ENCODE measurements around the gene EFNA4.

Gene EFNA4

DNA sequence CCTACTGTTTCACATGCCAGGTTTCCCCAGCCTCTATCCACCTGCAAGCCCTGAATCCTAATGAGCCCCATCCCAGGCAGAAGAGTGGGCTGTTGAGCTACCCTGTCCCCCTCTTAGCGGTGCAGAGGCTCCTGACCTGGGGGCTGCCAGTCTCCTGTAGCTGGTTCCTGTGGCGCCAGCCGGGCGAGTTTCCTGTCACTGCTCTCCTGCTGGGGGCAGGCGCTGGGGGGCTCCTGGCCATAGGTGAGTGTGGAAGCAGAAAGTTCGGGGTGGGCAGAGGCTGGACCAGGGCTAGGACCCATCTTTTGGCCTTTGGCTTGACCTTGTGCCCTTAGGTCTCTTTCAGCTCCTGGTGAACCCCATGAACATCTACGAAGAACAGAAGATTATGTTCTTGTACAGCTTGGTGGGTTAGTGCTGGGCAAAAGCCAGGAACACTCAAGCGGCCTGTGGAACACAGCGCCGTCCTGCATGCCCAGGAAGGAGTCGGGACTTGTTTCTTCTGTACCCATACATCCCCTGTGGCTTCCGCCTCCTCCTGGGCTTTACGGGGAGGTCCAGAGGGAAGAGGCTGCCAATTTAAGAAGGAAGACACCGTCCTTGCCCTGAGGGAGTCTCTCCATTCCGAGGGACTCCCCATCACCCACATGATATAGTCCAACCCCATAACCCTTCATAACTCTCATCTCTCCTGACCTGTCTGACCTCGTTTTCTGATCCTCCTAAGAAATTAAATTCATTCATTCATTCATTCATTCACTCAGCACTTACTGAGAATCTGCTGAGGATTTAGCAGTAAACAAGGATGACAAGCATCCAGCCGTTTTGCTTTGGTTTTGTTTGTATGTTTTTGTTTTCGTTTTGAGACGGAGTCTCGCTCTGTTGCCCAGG lies 29.0 kb upstream of the EFNA4 start:
- H3K4me3 ChIP-seq (ENCODE audit: low read length) = no peak overlapping the region
- TF ChIP-seq, protein P1, sequence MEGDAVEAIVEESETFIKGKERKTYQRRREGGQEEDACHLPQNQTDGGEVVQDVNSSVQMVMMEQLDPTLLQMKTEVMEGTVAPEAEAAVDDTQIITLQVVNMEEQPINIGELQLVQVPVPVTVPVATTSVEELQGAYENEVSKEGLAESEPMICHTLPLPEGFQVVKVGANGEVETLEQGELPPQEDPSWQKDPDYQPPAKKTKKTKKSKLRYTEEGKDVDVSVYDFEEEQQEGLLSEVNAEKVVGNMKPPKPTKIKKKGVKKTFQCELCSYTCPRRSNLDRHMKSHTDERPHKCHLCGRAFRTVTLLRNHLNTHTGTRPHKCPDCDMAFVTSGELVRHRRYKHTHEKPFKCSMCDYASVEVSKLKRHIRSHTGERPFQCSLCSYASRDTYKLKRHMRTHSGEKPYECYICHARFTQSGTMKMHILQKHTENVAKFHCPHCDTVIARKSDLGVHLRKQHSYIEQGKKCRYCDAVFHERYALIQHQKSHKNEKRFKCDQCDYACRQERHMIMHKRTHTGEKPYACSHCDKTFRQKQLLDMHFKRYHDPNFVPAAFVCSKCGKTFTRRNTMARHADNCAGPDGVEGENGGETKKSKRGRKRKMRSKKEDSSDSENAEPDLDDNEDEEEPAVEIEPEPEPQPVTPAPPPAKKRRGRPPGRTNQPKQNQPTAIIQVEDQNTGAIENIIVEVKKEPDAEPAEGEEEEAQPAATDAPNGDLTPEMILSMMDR (conservative IDR thresholded peaks at IDR 0.05; ENCODE audit: low read depth, low read length) = no peak
- no peak for DNase-seq (ENCODE audit: low read depth)

DNA sequence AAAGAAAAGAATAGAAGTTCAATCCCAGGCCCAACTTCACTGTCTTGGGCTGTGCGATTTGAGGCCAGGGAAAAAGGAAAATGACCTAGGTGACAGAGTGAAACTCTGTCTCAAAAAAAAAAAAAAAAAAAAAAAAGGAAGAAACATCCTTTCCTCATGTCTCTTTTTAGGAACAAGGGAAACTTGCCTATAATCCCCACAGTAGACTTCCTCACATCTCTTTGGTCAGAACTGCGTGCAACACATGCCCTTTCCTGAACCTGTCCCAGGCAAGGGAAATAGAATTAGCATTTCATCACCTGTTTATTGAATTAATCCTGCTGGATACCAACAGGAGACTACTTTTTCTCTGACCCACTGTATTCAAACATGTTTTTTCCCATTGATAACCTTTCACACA lies 27.6 kb upstream of the EFNA4 start:
- TF ChIP-seq, protein P1 (conservative IDR thresholded peaks at IDR 0.05; ENCODE audit: low read depth, low read length) = no peak

DNA sequence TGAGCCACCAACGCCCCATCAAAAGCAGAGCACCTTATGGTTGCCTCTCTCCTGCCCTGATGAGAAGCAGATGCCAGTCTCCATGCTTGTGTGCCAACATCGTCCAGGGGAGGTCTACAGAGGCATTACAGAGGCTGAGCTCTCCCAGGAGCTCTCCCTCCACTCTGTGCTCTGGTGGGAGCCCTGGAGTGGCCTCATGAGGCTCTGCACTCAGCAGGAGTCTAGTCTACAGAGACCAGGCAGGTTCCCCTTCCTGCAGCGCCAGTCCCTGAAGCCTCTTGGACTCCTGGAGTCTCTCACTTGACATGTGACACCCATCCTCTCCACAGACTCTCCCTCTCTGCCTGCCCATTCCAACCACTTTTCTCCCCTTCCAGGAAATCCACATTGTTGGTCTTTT lies 26.5 kb upstream of the EFNA4 start:
- DNase-seq (ENCODE audit: low read depth) = no peak
- H3K4me3 ChIP-seq (ENCODE audit: low read length) = no peak overlapping the region
- TF ChIP-seq, protein P1 (conservative IDR thresholded peaks at IDR 0.05; ENCODE audit: low read depth, low read length) = no peak

More for the DNA sequence above, 27.6 kb upstream of the EFNA4 start:
- no peak overlapping the region for H3K4me3 ChIP-seq (ENCODE audit: low read length)
- no peak for DNase-seq (ENCODE audit: low read depth)

DNA sequence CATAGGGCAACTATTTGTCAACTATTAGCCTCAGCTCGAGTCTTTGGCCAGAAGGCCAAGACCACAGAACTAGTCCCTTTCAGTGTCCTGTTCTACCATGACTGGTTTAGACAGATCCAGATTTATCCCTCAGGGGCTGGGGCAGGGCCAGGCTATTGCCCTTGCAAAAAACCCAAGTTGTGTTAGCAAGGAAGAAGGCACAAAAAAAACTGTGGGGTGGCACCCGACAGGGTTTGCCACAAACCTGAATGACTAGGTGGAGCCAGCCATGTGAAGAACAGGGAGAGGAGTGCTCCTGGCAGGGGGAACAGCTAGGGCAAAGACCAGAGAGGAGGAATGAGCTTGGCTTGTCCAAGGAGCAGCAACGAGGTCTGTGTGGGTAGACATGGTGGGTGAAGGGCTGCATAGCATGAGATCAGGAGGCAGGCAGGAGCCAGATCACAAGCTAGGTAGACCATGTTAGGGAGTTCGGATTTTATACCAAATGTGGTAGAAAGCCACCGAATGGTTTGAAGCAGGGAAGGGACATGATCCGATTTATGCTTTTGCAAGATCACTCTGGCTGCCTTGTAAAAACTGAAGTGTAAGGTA lies 25.6 kb upstream of the EFNA4 start:
- TF ChIP-seq, protein P1 (conservative IDR thresholded peaks at IDR 0.05; ENCODE audit: low read depth, low read length) = no peak
- DNase-seq (ENCODE audit: low read depth) = no peak
- no peak overlapping the region for H3K4me3 ChIP-seq (ENCODE audit: low read length)

DNA sequence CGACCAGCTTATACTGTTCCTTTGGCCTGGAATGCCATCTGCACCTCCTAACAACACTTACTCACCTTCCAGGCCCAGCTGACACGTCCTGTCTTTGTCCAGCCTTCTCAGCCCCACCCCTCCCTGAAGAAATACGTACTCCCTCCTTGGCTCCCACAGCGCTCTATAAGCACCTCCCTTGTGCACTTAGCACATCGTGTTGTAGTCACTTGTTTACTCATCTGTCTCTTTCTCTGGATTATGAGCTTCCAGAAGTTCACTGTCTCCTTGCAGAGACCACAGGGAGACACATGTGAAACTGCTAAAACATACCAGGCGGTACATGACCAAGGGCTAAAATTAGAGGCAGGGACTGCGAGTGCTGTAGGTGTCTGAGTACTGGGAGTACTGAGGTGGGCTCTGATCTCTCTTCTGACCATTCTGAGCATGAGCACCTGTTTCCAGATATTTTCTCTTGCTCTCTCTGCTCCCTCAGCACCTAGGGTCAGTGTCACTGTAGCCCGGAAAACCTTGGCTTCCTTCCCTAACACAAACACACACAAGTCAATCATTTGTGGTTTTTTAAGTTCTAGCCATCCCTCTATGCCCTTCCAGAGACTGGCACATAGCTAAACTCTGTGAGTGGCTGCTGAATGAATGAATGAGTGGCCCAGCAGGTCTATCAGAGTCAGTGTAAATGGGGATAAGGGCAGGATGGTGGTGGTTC lies 24.8 kb upstream of the EFNA4 start:
- TF ChIP-seq, protein P1 (conservative IDR thresholded peaks at IDR 0.05; ENCODE audit: low read depth, low read length) = no peak
- H3K4me3 ChIP-seq (ENCODE audit: low read length) = no peak overlapping the region
- DNase-seq (ENCODE audit: low read depth) = no peak

DNA sequence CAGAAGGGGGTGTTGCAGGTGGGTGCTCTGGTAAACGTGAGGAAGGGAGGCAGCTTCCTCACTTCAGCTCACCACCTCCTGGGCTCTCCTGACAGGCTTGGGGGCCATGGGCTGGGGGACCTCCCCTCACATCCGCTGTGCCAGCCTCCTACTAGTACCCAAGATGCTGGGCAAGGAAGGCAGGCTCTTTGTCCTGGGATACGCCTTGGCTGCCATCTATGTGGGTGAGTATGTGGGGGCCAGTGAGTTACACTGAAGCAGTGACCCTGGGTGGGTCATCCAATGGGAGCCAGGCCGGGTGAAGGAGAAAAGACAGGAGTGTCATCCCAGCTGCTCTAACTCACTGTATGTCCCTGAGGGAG lies 24.3 kb upstream of the EFNA4 start:
- H3K4me3 ChIP-seq (ENCODE audit: low read length) = no peak overlapping the region
- DNase-seq (ENCODE audit: low read depth) = no peak
- TF ChIP-seq, protein P1 (conservative IDR thresholded peaks at IDR 0.05; ENCODE audit: low read depth, low read length) = no peak
